GM18870 (cell line): Measurements from ENCODE around the gene SLC25A10.

Experiments used
- ATAC-seq: cut with Tn5 transposase; IDR thresholded peaks from one replicate; pipeline ENCODE4 v1.9.1; 2021; ENCODE audit warnings: moderate library complexity; ENCODE audit not compliant: unreplicated experiment

Gene SLC25A10

GRCh38 chr17:81686614-81687013 is 25.5 kb upstream of the SLC25A10 start:
- ATAC-seq: no peak

DNA sequence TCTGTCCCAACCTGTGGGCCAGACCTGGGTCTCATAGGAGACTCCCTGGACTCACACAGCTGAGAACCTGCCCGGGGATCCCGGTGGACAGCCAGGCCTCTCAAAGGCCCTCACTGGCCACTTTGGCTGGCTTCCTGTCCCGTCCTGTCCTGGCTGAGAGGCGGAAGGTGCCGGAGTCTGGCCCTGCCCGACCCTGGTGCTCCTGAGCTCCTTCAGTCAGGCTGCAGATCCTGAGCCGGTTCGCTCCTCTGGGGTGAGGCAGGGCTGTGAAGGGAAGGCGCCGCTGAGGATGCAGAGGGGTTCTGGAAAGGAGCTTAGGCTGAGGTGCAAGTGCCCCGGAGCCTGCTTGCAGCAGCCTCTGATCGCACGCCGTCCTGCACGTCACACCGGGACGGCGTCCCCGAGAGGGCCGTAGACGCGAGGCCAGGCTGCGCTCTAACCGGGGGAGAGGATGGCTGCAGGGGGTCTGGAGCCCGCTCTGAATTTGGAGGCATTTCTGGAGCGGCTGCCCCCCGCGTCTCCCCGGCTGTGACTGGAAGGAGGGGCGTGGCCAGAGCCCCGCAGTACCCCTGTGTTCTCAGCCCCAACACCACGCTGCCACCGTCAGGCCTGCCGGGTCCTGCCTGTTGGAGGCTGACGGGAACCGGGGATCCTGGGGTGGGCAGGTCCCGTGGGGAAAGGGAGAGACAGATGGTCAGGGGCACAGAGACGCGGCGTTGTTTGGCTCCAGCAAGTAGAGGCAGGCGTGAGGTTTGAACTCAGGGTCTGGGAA is 24.1 kb upstream of the SLC25A10 start:
- ATAC-seq: no peak

DNA sequence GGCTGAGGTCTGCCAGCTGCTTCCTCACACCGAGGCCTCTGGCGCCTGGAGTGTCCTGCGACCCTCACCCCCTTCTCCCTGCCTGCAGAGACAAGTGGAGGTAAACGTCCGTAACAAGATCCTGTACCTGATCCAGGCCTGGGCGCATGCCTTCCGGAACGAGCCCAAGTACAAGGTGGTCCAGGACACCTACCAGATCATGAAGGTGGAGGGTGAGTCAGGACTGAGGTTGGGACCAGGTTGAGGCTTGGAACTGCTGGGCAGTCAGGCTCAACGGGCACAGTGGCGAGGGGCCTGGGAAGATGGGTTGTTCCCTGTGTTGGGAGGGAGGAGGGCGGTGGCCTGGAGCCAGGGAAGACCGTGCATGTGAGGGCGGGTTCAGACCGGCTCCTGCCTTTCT is 23.5 kb upstream of the SLC25A10 start:
- no peak for ATAC-seq

DNA sequence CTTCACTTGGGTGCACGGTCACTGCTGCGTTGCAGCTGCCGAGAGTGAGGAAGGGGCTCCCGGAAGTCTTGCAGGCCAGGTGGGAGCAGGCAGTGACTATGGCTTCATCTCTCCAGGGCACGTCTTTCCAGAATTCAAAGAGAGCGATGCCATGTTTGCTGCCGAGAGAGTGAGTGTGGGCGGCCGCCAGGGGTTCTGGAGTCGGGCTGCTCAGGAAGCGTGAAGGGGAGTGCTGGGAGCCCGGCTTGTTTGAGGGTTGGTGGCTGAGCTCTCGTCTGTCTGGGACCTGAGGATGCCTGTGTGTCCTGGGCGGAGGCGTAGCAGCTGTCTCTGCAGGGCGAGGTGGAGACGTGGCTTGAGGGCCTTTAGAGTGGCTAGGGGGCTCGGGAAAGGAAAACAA is 22.0 kb upstream of the SLC25A10 start:
- no peak for ATAC-seq

DNA sequence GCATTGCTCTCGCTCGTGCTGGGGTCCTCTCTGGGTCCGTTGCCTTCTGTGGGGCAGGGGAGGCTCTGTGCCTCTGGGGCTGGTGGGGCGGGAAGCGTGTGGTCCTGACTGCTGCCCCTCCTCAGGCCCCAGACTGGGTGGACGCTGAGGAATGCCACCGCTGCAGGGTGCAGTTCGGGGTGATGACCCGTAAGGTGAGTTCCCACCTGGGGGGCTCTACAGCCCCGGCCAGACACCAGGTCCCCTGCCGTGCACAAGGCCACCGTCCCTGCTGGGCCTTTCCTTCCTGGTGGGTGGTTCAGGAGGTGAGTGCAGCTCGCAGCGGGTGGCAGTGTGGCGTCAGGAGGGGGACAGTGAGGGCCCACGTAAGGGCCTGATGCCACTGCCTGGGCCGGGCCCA is 21.5 kb upstream of the SLC25A10 start:
- no peak for ATAC-seq

DNA sequence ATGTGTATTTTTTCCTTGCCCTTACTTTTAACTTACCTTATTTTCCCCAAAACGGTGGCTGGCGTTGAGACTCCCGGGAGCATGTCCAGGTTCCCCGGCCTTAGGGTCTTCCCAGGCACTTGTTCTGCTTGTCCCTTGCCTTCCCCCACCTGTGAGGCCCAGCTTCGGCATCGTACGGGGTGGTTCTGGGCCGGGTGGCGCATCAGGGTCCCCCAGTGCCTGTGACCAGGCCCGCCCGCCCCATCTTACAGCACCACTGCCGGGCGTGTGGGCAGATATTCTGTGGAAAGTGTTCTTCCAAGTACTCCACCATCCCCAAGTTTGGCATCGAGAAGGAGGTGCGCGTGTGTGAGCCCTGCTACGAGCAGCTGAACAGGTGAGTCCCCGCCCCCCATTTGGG is 20.9 kb upstream of the SLC25A10 start:
- ATAC-seq: no peak

DNA sequence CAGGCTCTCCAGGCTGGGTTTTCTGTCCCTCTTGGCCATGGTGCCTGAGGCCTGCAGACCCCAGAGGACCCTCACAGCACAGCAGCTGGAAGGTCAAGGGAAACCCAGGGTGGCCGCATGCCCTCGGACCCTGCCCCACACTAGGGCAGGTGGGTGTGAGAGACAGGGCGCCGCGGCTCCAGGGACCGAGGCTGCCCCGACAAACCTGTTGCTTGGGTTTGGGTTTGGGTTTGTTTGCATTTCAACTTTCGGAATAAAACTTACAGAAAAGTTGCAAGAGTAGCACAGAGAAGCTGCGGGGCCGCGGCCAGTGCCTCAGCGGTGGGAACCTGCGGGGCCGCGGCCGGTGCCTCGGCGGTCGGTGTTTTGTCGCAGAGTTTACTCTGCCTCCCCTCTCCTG is 20.5 kb upstream of the SLC25A10 start:
- ATAC-seq: no peak

GRCh38 chr17:81693509-81694210 is 18.4 kb upstream of the SLC25A10 start:
- no peak for ATAC-seq

- ATAC-seq: no peak
Measured at GRCh38 chr17:81694810-81695209, 17.3 kb upstream of the SLC25A10 start.

GRCh38 chr17:81695211-81695610 is 16.9 kb upstream of the SLC25A10 start:
- ATAC-seq: no peak

GRCh38 chr17:81695801-81696200 is 16.3 kb upstream of the SLC25A10 start:
- no peak for ATAC-seq

- ATAC-seq: no peak
Measured at GRCh38 chr17:81696218-81696941, 15.7 kb upstream of the SLC25A10 start.

GRCh38 chr17:81697261-81698044 is 14.6 kb upstream of the SLC25A10 start:
- no peak for ATAC-seq

- no peak for ATAC-seq
Measured at GRCh38 chr17:81700353-81701287, 11.5 kb upstream of the SLC25A10 start.

DNA sequence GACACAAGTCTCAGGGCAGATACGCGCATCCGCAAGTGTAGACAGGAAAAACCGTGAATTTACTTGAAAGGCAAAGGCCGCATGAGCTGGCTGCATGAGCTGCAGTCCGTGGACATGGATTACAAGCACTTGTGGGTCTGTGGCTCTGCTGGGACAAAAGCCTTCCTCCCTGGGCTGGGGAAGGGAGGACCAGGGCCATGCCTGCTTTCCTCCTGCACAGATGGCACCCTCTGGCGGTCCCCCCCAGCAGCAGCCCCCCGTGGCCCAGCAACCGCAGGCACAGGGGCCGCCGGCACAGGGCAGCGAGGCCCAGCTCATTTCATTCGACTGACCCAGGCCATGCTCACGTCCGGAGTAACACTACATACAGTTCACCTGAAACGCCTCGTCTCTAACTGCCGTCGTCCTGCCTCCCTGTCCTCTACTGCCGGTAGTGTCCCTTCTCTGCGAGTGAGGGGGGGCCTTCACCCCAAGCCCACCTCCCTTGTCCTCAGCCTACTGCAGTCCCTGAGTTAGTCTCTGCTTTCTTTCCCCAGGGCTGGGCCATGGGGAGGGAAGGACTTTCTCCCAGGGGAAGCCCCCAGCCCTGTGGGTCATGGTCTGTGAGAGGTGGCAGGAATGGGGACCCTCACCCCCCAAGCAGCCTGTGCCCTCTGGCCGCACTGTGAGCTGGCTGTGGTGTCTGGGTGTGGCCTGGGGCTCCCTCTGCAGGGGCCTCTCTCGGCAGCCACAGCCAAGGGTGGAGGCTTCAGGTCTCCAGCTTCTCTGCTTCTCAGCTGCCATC is 10.6 kb upstream of the SLC25A10 start:
- no peak for ATAC-seq

DNA sequence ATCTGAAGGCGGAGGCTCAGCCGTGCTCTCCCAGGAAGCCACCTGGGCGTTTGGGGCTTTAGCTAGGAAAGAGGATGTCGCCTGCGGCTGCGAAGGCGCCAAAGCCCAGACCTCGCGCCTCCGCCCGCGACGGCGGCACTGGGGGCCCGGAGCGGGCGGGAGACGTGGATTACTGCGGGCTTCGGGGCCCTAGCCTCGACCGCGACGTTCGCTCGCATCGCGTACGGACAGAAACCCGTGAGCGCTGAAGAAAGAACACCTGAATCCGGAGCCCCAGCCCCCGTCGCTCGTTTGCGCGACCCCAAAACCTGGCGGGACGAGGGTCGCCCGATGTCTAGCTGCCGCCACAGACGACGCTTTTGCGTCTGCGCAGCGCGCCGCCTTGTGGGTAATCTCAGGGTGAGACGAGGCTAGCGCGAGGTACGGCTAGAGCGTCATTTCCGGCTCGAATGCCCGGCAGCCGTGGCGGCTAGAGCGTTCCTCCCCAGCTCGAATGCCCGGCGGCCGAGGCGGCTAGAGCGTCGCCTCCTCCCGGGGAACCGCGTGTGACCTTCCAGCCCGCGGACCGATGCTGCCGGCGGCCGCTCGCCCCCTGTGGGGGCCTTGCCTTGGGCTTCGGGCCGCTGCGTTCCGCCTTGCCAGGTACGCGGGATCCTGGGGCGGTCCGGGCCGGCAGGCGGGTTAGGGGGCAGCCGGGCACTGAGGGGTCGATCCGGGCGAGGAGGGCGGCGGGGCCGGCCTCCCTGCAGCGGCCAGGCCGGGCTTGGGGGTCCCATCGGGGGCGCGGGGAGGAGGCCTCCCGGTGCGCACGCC is 8.9 kb upstream of the SLC25A10 start, which contains the start of gene MRPL12:
TSS of gene MRPL12 (plus strand) at position 434 of the 813 bp plus-strand sequence. CDS start at position 569, 135 bp downstream.
- peak; percentile 69 for ATAC-seq

DNA sequence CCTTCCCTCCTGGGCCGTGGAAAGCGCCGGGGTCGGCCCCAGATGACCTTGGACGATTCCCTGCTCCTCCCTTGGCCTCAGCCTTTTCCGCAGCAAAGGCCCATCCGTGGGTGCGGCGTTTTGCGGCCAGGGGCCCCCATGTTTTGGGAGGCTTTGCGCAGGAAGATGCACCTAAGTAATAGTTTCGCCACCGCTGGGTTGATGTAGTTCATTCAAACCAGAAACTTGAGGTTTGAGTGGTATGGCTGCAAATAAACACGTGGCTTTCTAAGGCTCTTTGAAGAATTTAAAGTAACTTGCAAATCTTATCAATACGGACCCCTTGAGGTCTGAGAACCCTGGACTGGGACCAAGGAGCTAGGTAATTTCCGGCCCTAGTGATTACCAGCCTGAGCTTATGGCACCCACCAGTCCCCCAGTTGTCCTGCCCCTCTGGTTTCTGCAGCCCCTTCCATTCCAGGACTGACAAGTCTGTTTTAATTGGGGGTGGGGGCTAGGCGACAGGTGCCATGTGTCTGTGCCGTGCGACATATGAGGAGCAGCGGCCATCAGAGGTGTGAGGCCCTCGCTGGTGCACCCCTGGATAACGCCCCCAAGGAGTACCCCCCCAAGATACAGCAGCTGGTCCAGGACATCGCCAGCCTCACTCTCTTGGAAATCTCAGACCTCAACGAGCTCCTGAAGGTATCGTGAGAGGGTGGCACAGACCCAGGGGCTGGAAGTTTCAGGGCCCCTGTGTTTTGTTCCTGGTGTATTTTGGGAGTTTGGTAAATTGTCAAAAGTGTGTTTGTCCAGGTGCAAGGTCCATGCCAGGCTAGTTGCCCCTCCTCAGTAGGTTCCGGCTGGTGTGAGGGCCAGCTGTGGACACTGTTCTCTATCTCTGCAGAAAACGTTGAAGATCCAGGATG is 8.1 kb upstream of the SLC25A10 start:
- peak; percentile 4 for ATAC-seq
